LoVo (cell line): ENCODE data around the gene PLA2G4F.
A peak's percentile ranks its signal among the peaks of the same experiment; 100 is the strongest.

ENCODE experiments used
- DNase-seq: peaks from one replicate; pipeline ENCODE4 v3.0.0-alpha.2; 2016; ENCODE audit warnings: low spot score

The PLA2G4F gene

GRCh38 chr15:42131826-42132806, 24.3 kb downstream of the PLA2G4F start:
- DNase-seq = no peak

GRCh38 chr15:42131006-42131405, 25.4 kb downstream of the PLA2G4F start:
- no peak for DNase-seq

- no peak for DNase-seq
Measured at GRCh38 chr15:42130246-42130986, 26.0 kb downstream of the PLA2G4F start.

- no peak for DNase-seq
Measured at GRCh38 chr15:42129364-42129763, 27.1 kb downstream of the PLA2G4F start.

- no peak for DNase-seq
Measured at GRCh38 chr15:42128476-42128875, 28.0 kb downstream of the PLA2G4F start.

DNA sequence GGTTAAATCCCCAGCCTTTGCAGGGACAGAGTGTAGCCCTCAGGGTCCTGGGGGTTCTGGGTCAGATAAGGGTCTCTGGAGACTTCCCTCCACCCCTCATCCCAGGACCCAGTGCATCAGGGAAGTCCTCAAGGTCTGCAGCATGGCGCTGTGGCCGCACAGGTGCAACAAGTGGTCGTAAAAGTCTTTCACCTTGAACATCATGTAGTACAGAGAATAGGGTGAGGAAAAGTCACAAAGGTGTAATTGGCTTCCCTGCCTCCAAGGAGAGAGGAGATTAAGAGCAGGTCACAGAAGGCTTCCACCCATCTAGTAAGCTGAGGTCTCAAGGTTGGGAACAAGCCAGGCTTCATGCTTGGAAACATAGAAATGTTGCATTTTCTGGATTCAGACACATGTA, 32.9 kb downstream of the PLA2G4F start:
- no peak for DNase-seq

DNA sequence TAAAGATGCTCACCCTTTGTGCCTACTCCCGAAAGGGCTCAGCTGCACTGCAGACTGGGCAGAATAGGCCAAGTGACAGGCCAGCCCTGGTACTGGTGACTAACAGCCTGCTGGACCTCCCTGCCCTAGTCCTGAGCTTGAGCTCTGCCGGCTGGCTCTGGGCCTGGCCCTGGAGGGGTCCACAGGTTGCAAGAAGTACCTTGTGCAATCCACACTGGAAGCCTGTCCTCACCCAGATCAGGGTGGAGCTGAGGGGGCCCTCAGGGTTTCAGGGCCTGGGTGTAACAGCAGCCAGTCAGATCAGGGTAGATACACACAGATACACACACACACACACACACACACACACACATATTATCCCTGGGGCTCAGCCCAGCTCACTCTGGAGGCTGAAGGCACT, 34.8 kb downstream of the PLA2G4F start:
- DNase-seq = no peak

GRCh38 chr15:42121021-42121420, 35.4 kb downstream of the PLA2G4F start:
- no peak for DNase-seq

DNA sequence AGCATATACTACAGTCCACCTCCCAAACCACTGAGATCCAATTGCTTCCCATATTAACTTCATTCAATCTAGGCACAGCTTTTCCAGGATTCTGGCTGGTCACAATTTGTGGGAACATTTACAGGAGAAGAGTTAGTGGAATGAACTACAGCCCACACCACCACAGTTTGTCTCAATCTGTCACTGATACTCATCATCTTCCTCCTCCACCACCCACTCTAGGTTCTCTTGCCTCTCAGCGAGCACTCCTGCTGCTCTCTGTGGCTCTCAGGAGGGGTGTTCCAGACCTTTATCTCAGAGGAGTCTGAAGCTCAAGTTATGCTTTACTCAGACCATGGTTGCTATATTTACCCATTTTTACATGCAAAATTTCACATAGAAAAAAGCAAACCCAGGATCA, 36.2 kb downstream of the PLA2G4F start:
- no peak for DNase-seq

- no peak for DNase-seq
Measured at GRCh38 chr15:42119446-42119760, 37.0 kb downstream of the PLA2G4F start.

DNA sequence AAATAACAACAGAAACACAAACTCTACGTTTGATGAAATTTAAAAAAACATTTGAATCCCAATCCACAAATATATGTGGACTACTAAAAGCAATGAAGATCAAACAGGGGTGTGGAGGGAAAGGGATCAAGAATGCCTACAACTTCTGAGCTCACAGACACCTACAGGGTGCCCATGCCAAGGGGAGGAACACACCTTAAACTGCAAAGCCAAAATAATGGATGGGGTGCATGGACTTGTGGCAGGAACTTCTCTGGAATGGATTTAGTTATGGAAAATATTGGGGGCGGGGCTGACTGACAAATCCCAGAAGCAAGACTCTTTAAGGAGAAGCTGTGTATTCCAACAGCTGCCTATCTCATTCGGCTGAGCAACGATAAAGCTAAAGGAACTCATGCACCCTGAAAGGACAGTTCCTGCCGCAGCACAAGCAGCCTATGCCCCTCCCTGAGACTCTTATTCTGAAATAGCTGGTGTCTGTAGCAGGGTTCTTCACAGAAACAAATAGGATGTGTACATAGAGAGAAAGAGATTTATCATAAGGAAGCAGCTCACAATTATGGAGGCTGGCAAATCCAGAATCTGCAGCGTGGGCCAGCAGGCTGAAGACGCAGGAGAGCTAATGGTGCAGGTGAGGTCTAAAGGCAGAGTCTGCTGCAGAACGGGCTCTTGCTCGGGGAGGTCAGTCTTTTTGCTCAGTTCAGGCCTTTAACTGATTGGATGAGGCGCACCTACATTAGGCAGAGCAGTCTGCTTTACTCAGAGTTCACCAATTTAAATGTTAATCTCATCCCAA, 37.6 kb downstream of the PLA2G4F start:
- no peak for DNase-seq

DNA sequence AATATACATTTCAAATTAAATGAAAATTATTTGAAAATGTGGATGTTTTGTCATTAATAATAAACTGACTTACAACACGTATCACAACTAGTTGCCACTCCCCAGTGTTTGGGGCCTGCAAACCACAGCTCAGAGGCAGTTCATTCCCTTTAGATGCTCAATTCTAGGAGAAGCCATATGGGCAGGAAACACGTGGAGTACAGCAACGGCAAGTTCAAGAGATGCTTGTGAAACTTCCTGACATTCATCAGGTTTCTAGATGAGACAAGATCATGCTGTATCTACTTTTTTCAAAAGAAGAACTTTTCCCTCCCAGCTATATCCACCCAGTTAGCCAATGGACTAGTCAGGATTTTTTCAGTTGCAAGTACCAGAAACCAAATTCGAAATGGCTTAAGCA, 44.5 kb downstream of the PLA2G4F start:
- DNase-seq = no peak

- DNase-seq = no peak
Measured at GRCh38 chr15:42110367-42110766, 46.1 kb downstream of the PLA2G4F start.

GRCh38 chr15:42108806-42109205, 47.6 kb downstream of the PLA2G4F start:
- no peak for DNase-seq

DNA sequence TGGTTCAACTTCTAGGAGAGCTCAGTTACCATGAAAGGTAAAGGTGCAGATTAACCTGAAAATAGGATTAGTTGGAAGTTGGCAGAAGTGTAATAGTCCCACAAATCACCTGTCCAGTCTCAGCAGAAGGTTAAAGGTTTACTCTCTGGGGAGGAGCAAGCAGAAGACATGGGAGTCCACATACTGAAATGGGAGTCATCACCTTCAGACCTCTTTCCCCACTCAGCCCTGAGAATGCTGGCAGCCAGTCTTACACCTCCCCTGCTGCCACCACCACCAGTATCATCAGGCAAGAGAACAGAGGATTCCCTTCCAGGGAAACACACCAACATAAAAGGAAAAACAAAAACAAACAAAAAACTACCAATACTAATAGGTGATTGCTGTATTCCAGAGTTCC, 48.2 kb downstream of the PLA2G4F start:
- DNase-seq = peak; percentile 44

- DNase-seq = peak; percentile 90
Measured at GRCh38 chr15:42107473-42107872, 49.0 kb downstream of the PLA2G4F start.

- no peak for DNase-seq
Measured at GRCh38 chr15:42106288-42106687, 50.1 kb downstream of the PLA2G4F start.

GRCh38 chr15:42104095-42104891, 52.1 kb downstream of the PLA2G4F start:
- no peak for DNase-seq

DNA sequence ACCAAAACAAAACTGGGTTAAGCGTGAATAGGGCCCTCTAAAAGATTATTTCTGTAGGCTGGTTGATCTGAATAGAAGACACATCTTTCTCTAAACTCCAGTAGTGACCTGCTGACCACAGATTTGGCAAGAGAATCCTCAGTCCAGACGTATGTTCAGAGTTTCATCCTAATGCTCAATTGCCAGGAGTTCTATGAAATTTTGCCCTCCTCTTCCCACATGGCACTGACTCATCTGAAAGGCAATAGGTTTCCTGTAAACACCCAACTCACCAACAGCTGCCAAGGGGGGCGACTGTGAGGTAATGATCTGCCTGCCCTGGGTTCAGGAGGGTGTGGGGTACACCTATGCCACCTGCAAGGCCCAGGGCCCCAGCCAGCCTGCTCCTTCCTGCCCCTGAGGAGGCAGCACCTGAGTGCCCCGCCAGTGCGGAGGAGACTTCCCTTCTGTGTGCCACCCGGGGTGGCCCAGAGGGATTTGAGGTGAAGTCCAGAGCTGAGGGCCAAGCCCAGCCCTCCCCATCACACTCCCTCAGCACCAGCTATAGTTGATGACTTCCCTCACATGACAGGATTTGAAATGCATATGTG, 53.7 kb downstream of the PLA2G4F start:
- DNase-seq = no peak

DNA sequence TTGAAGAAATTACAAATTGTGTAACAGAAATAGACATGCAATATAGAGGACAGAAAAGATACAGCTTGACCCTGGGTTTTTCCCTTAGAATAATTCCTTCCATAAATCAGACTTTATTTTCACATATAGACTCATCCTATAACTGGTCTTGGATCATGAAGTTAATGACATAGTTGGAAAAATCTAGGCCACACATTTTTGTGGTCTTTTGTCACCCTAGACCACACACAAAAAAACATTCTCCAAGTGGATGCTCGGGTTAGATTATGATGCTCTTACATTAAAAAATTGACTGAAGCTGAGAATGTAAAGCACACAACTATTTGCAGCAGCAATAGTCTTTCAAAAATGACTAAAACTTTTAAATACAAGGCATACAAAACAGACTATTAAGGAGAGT, 54.6 kb downstream of the PLA2G4F start:
- no peak for DNase-seq
